HG03575 (cell line): ENCODE results near the gene TBC1D16.

Experiments
- ATAC-seq: cut with Tn5 transposase; IDR thresholded peaks from one replicate; pipeline ENCODE4 v1.9.1; 2021; ENCODE audit not compliant: unreplicated experiment, insufficient number of reproducible peaks, low FRiP score; ENCODE audit errors: extremely low read depth

TBC1D16 gene

GRCh38 chr17:79983456-79983855 is 52.2 kb downstream of the TBC1D16 start:
- no peak for ATAC-seq

- no peak for ATAC-seq
These were observed 52.7 kb downstream of the TBC1D16 start for GRCh38 chr17:79982986-79983385.

DNA sequence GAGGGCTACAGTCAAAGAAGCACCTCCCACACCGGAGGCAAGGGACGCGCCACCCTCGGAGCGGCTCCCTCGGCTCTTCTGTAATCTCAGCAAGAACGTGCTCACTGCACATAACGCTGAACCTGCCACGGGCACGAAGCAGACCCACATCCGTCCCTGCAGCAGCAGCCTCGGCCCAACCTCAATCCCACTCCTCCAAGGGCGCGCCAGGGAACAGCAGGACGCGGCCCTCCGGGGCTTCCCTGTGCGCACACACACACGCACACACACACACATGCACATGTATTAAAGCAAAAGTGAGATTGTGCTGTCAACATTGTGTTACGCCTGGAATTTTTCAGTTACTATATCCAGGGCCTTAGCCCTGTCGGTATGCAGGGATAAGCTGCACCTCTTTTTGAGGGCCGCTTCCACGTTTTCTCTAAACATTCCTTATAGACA is 54.0 kb downstream of the TBC1D16 start:
- ATAC-seq = no peak

GRCh38 chr17:79981090-79981489 is 54.6 kb downstream of the TBC1D16 start:
- no peak for ATAC-seq

GRCh38 chr17:79980246-79981043 is 55.2 kb downstream of the TBC1D16 start:
- ATAC-seq = no peak

GRCh38 chr17:79979816-79980215 is 55.9 kb downstream of the TBC1D16 start:
- no peak for ATAC-seq

GRCh38 chr17:79979221-79979741 is 56.4 kb downstream of the TBC1D16 start:
- ATAC-seq = no peak

GRCh38 chr17:79978548-79978855 is 57.2 kb downstream of the TBC1D16 start:
- no peak for ATAC-seq

- no peak for ATAC-seq
These were observed 57.7 kb downstream of the TBC1D16 start for GRCh38 chr17:79977708-79978547.

GRCh38 chr17:79977161-79977631 is 58.5 kb downstream of the TBC1D16 start:
- ATAC-seq = no peak

DNA sequence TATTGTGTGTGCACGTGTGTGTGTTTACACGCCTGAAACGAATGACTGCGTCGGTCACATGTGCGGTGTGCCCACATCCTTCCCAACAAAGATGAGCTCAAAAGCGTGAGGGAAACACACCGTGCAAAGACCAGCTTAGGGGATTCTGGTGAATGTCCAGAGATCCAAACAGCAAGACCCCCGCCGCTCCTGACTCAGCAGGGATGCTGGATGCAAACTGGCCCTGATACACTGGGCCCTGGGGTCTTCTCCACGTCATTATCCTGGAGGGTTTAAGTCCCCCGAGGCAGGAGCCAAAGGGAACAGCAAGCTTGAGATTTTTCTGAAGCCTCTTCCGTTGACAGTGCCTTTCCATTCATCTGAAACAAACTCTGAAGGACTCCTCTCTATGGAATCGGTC is 59.2 kb downstream of the TBC1D16 start:
- ATAC-seq = no peak

DNA sequence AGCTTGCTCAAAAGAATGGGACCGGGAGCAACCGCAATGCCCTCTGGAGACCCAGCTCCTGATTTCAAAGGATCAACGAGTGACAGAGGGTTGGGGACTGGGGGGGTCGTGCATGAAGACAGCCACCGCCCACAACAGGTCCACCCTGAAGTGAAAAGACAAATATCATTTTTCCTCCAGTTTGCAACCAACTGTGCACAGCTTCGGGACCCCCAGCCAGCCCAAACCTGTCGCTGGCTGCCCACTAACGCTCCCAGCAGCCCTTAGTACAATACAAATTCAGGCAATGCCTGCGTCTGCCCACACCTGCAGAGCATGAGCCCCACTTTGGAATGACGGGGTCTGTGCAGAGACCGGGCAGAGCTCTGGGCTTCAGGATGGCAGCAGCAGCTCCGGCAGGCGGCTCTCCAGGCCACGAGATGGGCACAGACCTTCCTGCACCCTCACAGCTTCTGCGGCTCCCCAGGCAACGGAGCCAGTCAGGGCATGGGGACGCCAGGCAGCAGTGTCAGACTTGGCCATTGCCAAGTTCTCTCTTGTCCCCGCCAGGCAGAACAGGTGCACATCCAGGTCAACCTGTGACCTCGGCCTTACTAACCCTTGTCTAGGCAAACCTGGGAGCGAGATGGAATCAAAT is 60.1 kb downstream of the TBC1D16 start:
- no peak for ATAC-seq

- ATAC-seq = no peak
These were observed 60.8 kb downstream of the TBC1D16 start for GRCh38 chr17:79974566-79975497.

- no peak for ATAC-seq
These were observed 64.0 kb downstream of the TBC1D16 start for GRCh38 chr17:79971651-79972050.

DNA sequence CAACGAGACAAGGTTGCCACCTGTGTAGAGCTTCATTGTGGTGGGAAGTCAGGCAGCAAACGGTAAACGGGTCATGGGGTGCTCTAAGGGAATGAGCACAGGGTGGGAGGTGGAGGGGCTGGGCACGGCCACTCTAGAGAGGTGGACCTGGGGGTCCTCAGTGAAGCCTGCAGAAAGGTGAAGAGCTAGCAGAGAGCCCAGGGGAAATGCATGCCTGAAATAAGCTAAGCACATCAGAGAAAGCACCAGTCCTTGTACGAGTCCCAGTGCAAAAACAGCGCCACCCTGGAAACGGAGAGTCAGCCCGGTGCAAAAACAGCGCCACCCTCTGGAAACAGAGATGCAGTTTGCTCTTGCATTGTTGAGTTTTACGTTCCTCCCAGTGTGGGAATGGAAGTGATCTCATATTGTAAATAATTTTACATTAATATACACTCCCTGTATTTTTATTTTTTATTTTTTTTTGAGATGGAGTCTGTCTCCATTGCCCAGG is 65.0 kb downstream of the TBC1D16 start:
- no peak for ATAC-seq

DNA sequence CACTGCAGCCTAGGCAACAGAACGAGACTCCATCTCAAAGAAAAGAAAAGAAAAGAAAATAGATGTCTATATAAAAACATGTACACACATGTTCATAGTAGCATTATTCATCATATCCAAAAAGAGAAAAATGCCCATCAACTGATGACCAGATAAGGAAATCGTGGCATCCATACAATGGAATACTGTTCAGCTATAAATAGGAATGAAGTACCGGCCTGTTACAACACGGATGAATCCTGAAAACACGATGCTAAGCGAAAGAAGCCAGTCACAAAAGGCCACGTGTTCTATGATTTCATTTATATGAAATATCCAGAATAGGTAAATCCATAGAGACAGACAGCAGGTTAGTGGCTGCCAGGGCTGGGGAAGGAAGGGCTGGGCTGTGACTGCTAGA is 65.8 kb downstream of the TBC1D16 start:
- ATAC-seq = no peak

GRCh38 chr17:79968116-79968515 is 67.6 kb downstream of the TBC1D16 start:
- ATAC-seq = no peak

GRCh38 chr17:79966681-79967080 is 69.0 kb downstream of the TBC1D16 start:
- no peak for ATAC-seq
